GM19455 (cell line): ENCODE data around the gene ZNG1C.
"Not testable (repeated sequence)": the region's sequence is repeated elsewhere in the genome, so short reads cannot be mapped to it uniquely, and the experiment has no call there.

ENCODE experiments used
- ATAC-seq: cut with Tn5 transposase; IDR thresholded peaks from one replicate; pipeline ENCODE4 v1.9.1; 2021; ENCODE audit not compliant: unreplicated experiment

ZNG1C gene

DNA sequence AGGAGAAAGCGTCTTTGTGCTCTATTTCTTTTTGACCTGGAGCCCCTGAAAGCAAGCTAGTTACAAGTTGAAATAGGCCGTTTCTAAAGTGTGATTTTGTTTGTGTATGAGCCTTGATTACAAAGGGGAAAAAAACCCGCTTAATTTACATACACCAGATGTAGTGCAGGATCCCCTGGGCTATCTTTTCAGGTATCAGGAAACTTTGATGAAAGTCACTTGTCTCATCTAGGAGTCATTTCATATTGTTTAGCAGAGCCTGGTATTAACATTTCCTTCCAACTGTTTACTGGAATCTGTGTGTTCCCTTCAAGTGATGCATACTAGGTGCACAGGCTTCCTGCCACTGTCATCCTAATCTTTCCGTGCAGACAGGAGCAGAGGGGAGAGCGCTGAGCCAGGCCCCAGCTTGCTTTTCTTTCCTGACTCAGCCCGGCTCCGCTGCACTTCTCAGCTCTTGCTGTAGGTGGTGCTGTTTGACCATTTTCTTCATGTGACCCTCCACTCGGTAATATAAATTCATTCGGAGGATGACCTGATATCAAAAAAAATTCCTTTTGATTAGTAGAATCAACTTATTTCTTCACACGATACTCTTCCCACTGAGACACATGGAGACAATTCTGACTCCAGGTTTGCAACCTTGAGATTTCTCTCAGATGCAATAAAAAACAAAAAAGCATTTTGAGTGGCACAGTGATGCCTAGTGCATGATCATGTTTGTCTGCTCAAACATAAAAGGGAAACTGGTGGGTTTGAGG is 100.7 kb downstream of the ZNG1C start:
- peak; percentile 73 for ATAC-seq

DNA sequence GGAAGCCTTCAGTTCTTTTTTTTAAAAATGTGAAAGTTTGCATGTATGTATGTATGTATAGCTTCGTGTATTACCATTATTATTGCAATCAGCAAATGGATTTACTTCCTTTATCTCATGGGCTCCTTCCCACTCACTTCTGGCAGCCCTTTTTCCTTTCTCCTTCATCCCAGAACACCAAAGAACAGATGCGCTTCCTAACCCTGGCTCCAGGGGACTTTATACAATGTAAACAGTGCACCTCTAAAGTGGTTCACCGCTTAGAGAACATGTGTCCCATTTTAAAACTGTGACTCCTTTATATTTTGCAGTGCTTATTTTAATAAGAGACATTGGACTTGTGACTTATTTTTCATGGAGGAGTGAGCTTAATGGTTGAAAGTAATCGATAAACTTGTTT is 101.5 kb downstream of the ZNG1C start:
- ATAC-seq = not testable (repeated sequence)

DNA sequence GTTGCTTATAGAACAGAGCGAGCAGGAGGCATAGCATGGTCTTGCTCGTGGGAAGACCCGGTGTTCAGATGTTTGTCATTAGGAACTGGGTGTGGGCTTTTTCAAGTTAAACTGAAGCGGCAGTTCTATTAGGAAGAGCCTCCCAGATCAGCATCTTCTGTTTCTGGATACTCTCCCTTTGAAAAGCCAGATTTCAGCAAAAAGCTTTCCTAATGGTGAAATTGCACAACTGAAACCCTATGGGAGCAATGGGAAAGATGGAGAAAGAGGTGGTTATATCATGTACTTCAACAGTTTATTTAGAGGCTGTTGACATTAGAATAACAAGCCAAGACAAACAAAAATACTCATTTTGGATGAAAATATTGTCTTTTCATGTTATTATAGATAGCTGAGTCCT is 102.2 kb downstream of the ZNG1C start:
- ATAC-seq = not testable (repeated sequence)
